ENCODE data around the gene ATXN1.

Gene ATXN1

DNA sequence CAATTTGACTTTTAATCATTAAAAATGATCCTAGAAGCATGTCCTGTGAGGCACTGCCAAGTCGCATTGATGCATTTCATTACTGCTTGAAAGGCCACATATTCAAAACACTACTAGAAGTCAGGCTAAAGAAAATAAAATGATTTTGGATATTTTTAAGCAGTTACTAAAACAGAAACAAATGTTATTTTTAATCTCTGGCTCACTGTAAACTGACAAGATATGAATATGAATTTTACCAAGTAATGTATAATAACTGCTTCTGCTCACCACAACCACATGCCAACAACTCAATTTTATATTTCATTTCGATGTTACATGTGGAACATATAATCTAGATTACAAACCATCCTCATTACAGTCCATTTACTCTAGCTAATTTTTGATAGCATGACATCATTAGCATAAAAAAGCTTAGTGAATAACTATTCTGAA lies 90.6 kb downstream of the ATXN1 start:
- DNase-seq = no peak

DNA sequence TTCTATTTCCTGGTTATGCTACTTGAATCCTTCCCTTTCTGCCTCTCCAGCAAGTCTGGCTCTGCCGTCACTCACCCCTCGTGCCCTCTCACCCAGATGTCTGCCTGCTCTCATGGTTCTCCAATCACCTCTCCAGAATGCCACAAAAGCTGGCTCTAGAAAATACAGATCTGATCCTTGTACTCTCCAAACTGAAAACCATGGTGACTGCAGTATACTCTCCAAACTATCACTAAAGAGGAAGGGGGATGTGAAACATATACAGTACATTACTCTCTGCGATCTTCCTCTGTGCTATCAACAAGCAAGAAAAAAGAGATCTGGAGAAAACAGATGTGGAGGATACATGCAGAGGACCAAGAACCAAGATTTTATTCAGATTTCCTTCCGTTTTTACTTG lies 91.1 kb downstream of the ATXN1 start:
- no peak for DNase-seq

DNA sequence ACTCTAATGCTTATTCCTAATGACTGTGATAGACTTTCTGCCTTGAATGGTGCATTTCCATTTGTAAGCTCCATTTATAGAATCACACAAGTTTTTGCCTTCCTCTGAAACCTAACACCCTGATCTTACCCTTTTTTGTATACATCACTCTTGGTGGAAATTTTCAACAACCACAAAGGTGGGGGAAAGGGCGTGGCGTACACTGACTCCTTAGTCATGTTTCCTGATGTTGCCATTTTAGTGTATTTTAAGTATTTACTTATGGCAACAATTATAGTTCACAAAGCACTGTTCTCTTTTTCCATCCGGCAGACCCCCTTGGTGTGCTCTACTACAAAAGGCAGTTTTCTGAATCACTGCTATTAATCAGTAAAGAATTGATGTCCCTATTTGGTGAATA lies 92.0 kb downstream of the ATXN1 start:
- no peak for DNase-seq

DNA sequence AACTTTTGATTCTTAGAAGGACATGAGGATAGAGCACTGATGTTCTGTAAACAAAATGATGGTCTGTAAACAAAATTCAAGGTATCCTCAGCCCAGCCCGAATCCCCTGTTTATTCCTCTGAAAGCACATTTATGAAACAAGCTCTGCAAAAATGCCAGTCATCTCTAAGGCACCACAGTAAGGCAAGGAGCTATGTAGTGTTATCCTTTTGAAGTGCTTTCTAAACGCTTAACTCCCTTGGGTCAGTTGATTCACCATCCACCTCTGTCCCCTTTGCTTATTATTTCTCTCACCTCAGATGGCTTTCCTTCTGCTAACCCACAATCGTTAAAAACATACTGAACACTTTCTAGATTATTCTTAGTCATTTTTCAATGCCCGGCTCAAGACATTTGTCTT lies 93.8 kb downstream of the ATXN1 start:
- DNase-seq = no peak

DNA sequence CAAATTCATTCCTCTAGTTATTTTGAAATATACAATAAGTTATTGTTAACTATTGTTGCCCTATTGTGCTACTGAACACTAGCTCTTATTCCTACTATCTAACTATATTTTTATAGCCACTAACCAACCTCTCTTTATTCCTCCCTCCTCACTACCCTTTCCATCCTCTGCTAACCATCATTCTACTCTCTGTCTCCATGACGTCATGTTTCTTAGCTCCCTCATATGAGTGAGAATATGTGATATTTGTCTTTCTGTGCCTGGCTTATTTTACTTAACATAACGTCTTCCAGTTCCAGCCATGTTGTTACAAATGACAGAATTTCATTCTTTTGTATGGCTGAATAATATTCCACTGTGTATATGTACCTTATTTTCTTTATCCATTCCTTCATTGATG lies 95.3 kb downstream of the ATXN1 start:
- no peak for DNase-seq

DNA sequence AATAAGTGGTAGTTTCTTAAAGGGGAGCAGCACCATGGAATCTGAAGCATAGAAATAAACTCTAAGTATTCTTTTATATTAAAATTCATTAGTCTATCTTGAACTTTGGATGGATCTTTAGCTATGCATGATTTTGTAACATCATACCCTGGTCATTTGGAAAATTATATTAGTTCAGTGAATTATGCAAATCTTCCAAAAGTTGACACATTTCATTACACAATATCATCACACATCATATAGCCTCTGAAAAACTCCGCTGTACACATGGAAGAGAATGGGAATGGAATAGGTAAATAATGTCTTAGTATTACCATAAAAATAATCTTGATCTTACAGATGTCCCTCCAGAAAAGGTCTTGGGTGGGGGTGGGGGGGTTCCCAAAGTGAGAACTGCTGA lies 96.1 kb downstream of the ATXN1 start:
- DNase-seq = no peak

DNA sequence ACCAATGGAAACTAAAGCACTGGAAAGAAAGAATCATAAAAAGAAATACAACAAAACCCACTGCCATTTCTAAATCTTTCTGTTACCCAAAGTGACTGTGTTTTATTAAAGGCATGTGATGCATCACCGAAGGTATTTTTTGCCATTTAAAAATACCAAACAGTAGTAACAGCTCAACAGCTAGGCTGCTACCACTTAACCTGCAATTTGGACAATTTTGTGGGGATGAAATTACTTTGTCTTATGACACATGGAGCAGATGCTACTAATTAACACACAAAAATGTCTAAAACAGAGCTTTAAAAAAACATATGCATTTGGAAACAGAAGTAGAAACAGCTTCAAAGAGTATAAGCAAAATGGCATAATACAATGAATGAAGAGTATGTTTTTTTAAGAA lies 97.4 kb downstream of the ATXN1 start:
- no peak for DNase-seq

DNA sequence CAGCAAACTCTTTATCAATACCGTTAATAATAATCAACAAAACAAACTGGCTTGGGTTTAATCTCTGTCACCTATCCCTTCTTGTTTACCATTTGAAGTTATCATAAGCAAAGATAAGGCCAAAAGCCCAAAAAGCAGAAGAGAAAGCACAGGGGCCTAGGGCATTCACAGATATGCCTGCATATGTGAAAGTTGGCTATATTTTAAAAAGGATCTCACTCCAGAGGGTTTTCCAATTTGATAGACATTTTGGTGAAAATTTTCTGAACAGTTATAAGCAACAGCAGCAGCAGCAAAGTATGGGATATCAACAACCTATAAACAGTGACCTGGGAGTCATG lies 101.1 kb downstream of the ATXN1 start:
- DNase-seq = no peak

DNA sequence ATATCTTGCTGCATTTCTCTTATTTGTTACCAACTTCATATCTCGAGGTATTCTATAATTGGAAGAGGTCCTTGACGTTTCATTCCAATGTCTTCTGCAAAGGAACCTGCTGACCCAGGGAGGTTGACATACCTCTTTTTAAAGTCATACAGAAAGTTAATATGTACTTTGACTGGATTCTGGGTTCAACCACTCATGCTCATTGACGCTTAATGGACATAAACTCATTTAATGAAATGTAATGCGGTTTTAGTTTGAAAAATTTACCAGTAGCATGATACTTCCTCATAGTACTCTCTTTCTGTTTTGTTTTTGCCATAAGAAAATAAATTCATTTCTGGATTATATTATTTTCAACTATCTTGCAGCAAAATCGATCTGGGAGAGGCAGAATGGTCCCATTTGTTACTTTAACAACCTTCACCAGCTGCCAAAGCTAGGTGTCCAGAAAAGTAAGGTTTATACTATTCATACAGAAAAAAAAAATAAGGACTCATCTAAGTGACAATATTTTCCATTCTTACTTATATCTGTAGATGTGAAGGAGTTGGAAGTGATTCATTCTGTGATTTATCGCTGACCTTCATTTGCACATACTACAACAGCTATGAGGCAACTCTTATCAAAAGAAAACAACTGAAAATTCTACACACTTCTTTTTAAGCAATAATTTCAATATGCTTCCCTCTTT lies 101.6 kb downstream of the ATXN1 start:
- no peak for DNase-seq

DNA sequence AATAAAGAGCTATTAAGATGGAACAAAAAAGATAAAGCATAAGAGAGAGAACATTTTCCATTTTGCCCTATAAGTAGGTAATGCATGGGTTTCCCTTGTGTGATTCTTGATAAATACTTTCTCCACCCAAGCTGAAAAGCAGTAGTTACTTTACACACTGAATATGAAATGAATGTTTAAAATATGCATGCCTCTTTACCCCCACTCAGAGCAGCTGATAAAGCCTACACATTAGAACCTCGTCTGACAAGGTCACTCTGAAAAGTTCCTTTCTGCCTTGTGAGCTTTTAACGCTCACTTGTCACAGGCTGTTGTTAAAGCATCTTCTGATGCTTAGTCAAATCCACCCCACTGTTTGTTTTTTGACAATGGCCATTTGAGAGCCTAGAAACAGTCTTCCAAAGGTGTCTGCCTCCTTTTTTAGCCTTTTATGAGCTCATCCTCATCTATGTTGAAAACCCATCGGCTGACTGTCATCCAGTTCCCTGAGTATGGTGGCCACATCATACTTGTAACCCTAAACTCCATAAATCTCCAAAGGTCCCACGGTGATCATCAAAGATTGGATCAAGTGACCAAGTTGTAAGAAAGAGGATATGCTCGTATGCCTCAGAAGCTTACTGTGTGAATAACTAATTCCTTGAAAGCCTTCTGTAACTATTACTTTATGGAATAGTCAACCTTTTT lies 102.8 kb downstream of the ATXN1 start:
- no peak for DNase-seq

DNA sequence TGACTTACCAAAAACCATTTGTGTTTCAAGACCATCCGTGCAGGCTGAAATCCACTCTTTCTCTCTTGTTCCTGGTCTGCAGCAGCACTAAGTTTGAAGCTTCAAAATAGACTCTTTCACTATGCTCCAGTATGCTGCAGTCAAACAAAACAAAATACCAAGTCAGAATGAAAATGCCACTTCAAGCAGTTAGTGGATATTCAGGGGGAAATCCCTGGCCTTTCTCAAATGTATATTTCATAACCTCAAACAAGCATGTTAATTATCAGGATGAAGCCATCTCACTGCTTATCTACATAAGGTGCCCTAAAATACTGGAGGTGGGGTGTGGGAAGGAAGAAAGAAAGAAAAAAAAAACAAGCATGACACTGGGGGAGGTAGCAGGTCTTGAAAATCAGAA lies 103.5 kb downstream of the ATXN1 start:
- no peak for DNase-seq

DNA sequence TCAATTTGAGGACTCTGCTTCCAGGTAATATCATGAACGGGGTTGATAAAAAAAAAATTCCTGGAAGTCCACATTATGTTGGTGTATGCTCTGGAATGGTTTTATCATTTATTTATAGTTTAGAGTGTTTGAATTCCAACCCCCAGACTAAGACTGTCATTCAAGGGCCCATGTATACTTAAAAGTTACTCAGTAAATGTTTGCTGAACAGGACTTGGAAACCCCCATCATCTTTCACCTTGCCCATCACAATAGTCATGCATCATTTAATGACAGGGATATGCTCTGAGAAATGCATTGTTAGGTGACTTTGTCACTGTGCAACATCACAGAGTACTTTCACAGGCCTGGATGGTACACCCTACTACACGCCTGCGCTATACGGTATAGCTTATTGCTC lies 104.8 kb downstream of the ATXN1 start:
- no peak for DNase-seq

DNA sequence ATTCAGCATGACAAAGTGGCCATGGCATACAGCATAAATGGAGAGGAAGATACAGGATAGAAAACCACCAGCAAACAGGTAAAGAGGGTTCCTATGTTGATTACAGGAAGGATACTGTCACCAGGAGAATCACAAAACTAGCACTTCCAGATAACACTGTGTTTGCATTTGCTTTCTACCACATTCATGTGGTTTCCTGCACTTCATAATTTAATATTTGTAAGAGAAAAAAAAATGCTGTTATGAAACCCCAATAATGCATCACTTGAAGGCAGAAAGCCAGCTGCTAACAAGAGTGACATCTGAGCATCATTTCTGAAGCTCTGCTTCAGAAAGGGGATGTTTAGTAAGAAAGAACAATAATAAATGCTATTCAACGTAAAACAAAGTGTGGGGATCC lies 106.6 kb downstream of the ATXN1 start:
- DNase-seq = no peak

DNA sequence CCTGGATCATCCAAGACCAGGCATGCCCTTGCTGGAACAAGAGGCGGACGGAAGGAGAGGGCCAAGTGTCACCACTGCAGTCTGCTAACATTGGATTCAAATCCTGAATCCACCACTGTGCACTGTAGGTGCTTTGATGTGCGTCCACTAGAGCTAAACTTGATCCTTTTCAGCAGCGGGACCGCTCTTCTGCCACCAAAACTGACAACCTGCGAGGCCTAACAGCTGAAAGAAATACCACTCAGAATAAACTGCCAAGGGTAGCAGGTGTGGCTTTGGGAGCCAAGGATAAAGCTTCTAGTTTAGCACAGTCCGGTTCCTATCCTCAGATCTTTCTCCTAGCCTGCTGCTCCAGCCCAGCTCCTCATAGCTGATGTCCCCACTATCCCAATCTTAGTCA lies 108.0 kb downstream of the ATXN1 start:
- no peak for DNase-seq

DNA sequence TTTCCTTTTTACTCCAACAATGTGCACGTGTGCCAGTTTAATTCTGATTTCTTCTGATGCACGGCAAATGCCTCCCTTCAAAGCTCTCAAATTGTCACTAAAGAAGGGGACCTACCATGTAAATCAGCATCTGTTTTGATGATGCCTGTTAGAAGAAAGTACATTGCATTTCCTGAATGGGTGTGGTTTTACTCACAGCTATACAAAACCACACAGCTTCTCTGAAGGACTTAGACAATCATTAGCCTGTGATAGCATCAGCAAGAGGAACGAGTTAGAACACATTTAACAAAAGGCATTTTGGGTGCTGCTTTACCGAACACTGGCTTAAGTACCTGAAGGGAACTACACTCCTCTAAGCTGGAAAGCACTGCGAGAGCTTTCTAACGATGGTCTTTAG lies 109.4 kb downstream of the ATXN1 start:
- DNase-seq = no peak

DNA sequence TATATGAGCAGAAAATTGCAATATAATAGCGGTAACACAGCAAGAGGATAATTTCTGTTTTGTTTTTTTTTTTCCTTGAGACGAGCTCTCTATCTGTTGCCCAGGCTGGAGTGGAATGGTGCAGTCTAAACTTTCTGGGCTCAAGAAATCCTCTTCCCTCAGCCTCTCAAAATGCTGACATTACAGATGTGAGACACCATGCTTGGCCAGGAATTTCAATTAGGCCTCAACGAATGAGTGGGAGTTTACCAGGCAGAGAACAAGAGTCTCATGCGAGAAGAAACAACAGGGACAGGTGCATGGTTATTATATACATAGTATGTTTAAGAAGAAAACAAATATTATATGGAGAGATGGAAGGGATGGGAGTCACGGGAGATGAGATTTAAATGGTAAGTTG lies 111.4 kb downstream of the ATXN1 start:
- no peak for DNase-seq

DNA sequence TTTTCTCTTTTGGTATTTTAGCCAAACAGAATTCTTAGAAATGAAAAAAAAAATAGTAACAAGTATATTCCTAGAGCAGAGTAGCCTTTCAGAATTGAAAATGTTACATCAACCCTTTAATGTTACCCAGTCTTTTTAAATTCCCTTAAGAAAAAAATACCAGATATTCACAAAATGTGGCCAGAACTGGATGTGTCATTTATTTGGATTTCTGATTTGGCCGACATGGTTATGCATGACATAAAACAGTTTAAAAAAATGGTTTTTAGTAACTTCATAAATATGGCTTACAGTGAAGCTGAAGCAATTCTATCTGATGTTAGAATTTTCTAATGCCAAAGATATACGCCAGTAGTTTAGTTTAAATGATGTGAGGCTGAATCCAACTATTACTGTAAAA lies 112.0 kb downstream of the ATXN1 start:
- no peak for DNase-seq

DNA sequence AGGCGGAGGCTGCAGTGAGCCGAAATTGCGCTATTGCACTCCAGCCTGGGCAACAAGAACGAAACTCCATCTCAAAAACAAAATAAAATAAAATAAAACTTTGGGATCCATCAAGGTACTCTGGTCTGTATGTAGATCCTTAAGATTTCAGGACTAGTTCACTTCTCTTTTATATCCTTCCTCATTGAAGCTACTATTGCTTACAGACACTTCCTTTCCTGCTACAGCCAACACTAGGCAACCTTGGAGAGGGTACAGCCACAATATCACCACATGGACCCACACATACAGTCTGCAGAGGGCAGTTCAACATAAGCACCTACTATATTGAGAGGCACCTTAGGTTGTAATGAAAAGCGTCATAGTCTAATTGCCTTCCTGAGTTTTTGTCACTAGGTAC lies 113.3 kb downstream of the ATXN1 start:
- DNase-seq = no peak

DNA sequence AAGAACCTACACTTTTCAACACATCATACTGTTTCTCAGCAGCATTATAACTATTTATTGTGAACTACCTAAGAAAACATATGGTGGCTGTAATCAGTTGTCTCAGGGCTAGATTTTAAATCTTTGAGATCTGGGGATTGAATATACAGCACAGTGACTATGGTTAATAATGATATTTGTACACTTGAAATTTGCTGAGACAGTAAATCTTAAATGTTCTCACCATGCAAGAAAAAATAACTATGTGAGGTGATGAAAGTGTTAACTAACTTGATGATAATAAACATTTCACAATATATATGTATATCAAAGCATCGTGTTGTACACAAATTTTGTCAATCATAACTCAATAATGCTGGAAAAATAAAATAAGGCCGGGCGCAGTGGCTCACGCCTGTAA lies 113.8 kb downstream of the ATXN1 start:
- no peak for DNase-seq

DNA sequence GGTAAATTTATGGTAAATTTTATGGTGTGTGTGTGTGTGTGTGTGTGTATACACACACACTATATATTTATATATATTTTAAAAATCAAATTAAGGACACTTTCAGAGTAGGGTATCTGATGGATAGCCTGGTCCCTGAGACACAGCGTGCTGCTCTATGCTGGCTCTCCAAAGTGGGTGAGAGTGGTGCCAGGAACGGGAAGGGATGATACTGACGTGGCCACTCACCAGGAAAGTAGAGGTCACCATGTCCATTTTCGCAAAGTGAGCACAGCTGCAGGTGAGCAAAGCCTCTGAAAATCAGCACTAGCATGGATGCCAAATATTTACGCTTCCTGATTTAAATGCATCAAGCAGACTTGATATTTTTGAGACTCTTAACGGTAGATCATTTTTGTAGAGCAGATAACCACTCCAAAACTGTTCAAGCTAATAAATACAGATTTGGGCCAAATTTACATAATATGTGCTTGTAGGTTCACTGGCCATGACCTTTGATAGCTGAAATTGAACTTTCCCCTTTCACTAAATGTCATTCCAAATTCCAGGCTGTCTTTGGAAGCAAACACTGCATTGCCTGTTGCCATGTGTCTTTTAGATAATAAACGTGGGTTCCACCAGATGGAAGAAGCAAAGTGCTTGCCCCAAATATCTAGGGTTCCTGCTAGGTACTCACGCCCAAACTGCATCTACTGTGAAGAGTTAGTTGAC lies 116.6 kb downstream of the ATXN1 start:
- DNase-seq = no peak

DNA sequence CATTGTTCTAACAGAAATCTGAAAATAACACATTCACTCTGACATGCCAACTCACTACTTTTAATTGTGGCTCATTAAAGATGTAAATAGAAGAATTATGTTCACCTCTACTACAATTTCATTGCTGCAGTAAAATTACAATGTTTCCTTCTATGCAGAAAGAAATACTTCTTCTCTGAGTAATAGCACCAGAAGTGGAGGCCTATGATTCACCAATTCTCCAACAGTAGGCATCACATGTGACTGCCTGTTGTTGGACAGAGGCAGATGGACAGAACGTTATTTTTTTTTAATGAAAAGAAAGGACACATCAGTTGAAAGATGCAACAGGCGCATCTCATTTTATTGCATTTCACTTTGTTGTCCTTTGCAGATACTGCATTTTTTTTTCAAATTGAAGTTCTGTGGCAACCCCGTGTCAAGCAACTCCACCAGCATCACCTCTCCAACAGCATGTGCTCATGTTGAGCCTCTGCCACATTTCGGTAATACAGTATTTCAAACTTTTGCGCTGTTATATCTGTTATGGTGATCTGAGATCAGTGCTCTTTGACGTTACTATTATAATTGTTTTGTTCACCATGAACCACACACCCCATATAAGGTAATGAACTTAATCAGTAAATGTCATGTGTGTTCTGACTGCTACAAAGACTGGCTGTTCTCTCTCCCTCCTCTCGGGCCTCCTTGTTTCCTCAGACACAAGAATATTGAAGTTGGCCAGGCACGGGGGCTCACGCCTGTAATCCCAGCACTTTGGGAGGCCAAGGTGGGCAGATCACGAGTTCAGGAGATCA lies 121.4 kb downstream of the ATXN1 start:
- no peak for DNase-seq

DNA sequence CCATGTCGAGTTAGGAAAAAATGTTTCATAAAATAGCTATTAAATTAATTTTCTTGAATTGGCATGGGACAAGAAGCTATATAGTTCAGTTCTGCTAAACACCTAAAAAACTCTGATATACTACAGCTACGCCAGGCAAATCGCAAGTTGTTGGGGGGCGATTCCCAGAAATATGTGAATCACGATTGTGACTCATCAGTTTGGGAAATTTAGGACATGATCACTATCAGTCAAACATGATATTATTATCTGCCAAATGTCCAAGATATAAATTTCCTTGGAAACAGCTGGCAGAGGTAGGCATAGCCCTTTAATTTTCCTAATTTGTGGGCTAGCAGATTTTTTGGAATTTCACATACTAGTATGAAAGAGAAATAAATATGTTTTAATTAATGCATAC lies 123.6 kb downstream of the ATXN1 start:
- DNase-seq = no peak

DNA sequence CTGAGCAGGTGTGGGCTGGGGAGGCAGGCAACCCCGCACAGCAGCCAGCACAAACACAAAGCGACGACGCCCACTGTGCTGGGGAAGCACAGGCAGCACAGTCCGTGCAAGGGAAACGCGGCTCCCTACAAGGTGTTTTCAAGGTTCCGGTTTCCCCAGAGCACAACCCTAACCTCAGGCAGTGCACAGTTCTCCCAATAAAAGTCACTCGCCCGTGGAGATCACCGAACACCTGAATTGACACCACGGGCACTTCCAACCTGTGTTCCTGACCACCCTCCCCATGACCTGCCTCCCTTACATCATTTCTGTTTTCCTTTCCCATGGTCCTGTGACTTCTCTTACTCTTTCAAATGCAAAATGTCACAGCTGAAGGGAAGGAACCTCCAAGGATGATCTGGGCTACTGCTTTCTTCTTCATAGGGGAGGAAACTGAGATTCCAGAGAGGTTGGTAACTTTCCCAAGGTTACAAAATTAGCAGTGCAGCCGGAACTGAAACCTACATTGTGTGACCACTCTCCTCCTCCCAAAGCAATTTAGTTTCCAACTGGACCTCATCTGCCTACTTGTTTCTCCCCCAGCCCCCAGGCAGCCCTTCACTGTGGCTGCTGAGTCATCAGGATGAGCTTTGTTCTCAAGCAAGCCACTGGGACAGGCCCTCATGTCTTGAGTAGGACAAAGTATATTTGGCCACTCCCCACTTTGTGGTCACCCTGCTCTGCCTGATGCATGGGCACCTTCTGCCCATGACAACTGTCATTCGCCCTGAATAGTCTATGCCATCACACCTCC lies 125.3 kb downstream of the ATXN1 start:
- DNase-seq = no peak

All from NCI-H2107 (cell line).